ENCODE data around the gene TACR1.
"Not testable (repeated sequence)": the region's sequence is repeated elsewhere in the genome, so short reads cannot be mapped to it uniquely, and the experiment has no call there.

TACR1 gene

GRCh38 chr2:75171423-75171822 lies 27.9 kb downstream of the TACR1 start:
- not testable (repeated sequence) for H3K4me3 ChIP-seq (ENCODE audit: low read depth, low read length); H3K27ac ChIP-seq (ENCODE audit: low read depth, low read length); H3K9me3 ChIP-seq (ENCODE audit: control insufficient read depth, insufficient read depth, low read length)

GRCh38 chr2:75170889-75171288 lies 28.4 kb downstream of the TACR1 start:
- H3K9me3 ChIP-seq (ENCODE audit: control insufficient read depth, insufficient read depth, low read length), result 0 out of 2 replicates have a peak, but pooled peaks cover 4% of the 10 kb centered on the region
- H3K4me3 ChIP-seq (ENCODE audit: low read depth, low read length), result no peak overlapping the region
- no peak overlapping the region for H3K9ac ChIP-seq (ENCODE audit: low read depth, low read length)
- no peaks in the 10 kb centered on the region for H3K27me3 ChIP-seq (ENCODE audit: control insufficient read depth, insufficient read depth, low read length)
- H3K4me1 ChIP-seq (ENCODE audit: control insufficient read depth, insufficient read depth, low read length), result peaks cover 43% of the 10 kb centered on the region
- no peaks in the 10 kb centered on the region for H3K36me3 ChIP-seq (ENCODE audit: control insufficient read depth, insufficient read depth, low read length)
- no peak overlapping the region for H3K27ac ChIP-seq (ENCODE audit: low read depth, low read length)

More at GRCh38 chr2:75171423-75171822, 27.9 kb downstream of the TACR1 start:
- not testable (repeated sequence) for H3K36me3 ChIP-seq (ENCODE audit: control insufficient read depth, insufficient read depth, low read length); H3K27me3 ChIP-seq (ENCODE audit: control insufficient read depth, insufficient read depth, low read length); H3K9ac ChIP-seq (ENCODE audit: low read depth, low read length)
- H3K4me1 ChIP-seq (ENCODE audit: control insufficient read depth, insufficient read depth, low read length), result peaks cover 44% of the 10 kb centered on the region

GRCh38 chr2:75168186-75168585 lies 31.1 kb downstream of the TACR1 start:
- no peaks in the 10 kb centered on the region for H3K36me3 ChIP-seq (ENCODE audit: control insufficient read depth, insufficient read depth, low read length)
- H3K9me3 ChIP-seq (ENCODE audit: control insufficient read depth, insufficient read depth, low read length), result 0 out of 2 replicates have a peak, but pooled peaks cover 4% of the 10 kb centered on the region
- H3K27me3 ChIP-seq (ENCODE audit: control insufficient read depth, insufficient read depth, low read length), result no peaks in the 10 kb centered on the region
- H3K27ac ChIP-seq (ENCODE audit: low read depth, low read length), result no peak overlapping the region
- H3K9ac ChIP-seq (ENCODE audit: low read depth, low read length), result no peak overlapping the region
- peaks cover 16% of the 10 kb centered on the region for H3K4me1 ChIP-seq (ENCODE audit: control insufficient read depth, insufficient read depth, low read length)
- no peak overlapping the region for H3K4me3 ChIP-seq (ENCODE audit: low read depth, low read length)

GRCh38 chr2:75166491-75166890 lies 32.8 kb downstream of the TACR1 start:
- Histone ChIP-seq H3K36me3 (ENCODE audit: control insufficient read depth, insufficient read depth, low read length) (no peaks in the 10 kb centered on the region), H3K9ac (ENCODE audit: low read depth, low read length) (no peak overlapping the region)

GRCh38 chr2:75162897-75163296 lies 36.4 kb downstream of the TACR1 start:
- no peaks in the 10 kb centered on the region for H3K36me3 ChIP-seq (ENCODE audit: control insufficient read depth, insufficient read depth, low read length)
- H3K9ac ChIP-seq (ENCODE audit: low read depth, low read length), result no peak overlapping the region
- H3K9me3 ChIP-seq (ENCODE audit: control insufficient read depth, insufficient read depth, low read length), result no peaks in the 10 kb centered on the region
- no peak overlapping the region for H3K4me3 ChIP-seq (ENCODE audit: low read depth, low read length)
- no peak overlapping the region for H3K27ac ChIP-seq (ENCODE audit: low read depth, low read length)
- H3K27me3 ChIP-seq (ENCODE audit: control insufficient read depth, insufficient read depth, low read length), result no peaks in the 10 kb centered on the region; the same call in 1 of the 2 replicates
- no peaks in the 10 kb centered on the region; the same call in 1 of the 2 replicates for H3K4me1 ChIP-seq (ENCODE audit: control insufficient read depth, insufficient read depth, low read length)

More at GRCh38 chr2:75166491-75166890, 32.8 kb downstream of the TACR1 start:
- H3K27me3 ChIP-seq (ENCODE audit: control insufficient read depth, insufficient read depth, low read length), result no peaks in the 10 kb centered on the region; the same call in 1 of the 2 replicates
- H3K4me1 ChIP-seq (ENCODE audit: control insufficient read depth, insufficient read depth, low read length), result no peaks in the 10 kb centered on the region; the same call in none of the 2 replicates
- no peak overlapping the region for H3K27ac ChIP-seq (ENCODE audit: low read depth, low read length)
- no peak overlapping the region for H3K4me3 ChIP-seq (ENCODE audit: low read depth, low read length)
- H3K9me3 ChIP-seq (ENCODE audit: control insufficient read depth, insufficient read depth, low read length), result 0 out of 2 replicates have a peak, but pooled peaks cover 4% of the 10 kb centered on the region

- H3K9ac ChIP-seq (ENCODE audit: low read depth, low read length), result no peak overlapping the region
- H3K9me3 ChIP-seq (ENCODE audit: control insufficient read depth, insufficient read depth, low read length), result no peaks in the 10 kb centered on the region
- H3K36me3 ChIP-seq (ENCODE audit: control insufficient read depth, insufficient read depth, low read length), result no peaks in the 10 kb centered on the region
- H3K4me1 ChIP-seq (ENCODE audit: control insufficient read depth, insufficient read depth, low read length), result peaks cover 4% of the 10 kb centered on the region
- no peak overlapping the region for H3K27ac ChIP-seq (ENCODE audit: low read depth, low read length)
- H3K27me3 ChIP-seq (ENCODE audit: control insufficient read depth, insufficient read depth, low read length), result no peaks in the 10 kb centered on the region; the same call in 1 of the 2 replicates
- no peak overlapping the region for H3K4me3 ChIP-seq (ENCODE audit: low read depth, low read length)
These were observed 37.1 kb downstream of the TACR1 start for GRCh38 chr2:75162259-75162658.

- Histone ChIP-seq H3K27ac (ENCODE audit: low read depth, low read length) (no peak overlapping the region), H3K9ac (ENCODE audit: low read depth, low read length) (no peak overlapping the region), H3K9me3 (ENCODE audit: control insufficient read depth, insufficient read depth, low read length) (no peaks in the 10 kb centered on the region), H3K36me3 (ENCODE audit: control insufficient read depth, insufficient read depth, low read length) (no peaks in the 10 kb centered on the region), H3K4me1 (ENCODE audit: control insufficient read depth, insufficient read depth, low read length) (peaks cover 25% of the 10 kb centered on the region), H3K27me3 (ENCODE audit: control insufficient read depth, insufficient read depth, low read length) (no peaks in the 10 kb centered on the region), H3K4me3 (ENCODE audit: low read depth, low read length) (no peak overlapping the region)
These were observed 41.9 kb downstream of the TACR1 start for GRCh38 chr2:75157435-75157834.

GRCh38 chr2:75155115-75155514 lies 44.2 kb downstream of the TACR1 start:
- Histone ChIP-seq H3K27me3 (ENCODE audit: control insufficient read depth, insufficient read depth, low read length) (no peaks in the 10 kb centered on the region), H3K36me3 (ENCODE audit: control insufficient read depth, insufficient read depth, low read length) (no peaks in the 10 kb centered on the region), H3K9me3 (ENCODE audit: control insufficient read depth, insufficient read depth, low read length) (no peaks in the 10 kb centered on the region), H3K27ac (ENCODE audit: low read depth, low read length) (no peak overlapping the region), H3K4me3 (ENCODE audit: low read depth, low read length) (no peak overlapping the region), H3K4me1 (ENCODE audit: control insufficient read depth, insufficient read depth, low read length) (peaks cover 25% of the 10 kb centered on the region), H3K9ac (ENCODE audit: low read depth, low read length) (no peak overlapping the region)

- H3K27me3 ChIP-seq (ENCODE audit: control insufficient read depth, insufficient read depth, low read length), result no peaks in the 10 kb centered on the region
- H3K9me3 ChIP-seq (ENCODE audit: control insufficient read depth, insufficient read depth, low read length), result no peaks in the 10 kb centered on the region
- H3K9ac ChIP-seq (ENCODE audit: low read depth, low read length), result no peak overlapping the region
- H3K4me1 ChIP-seq (ENCODE audit: control insufficient read depth, insufficient read depth, low read length), result peaks cover 25% of the 10 kb centered on the region
- H3K4me3 ChIP-seq (ENCODE audit: low read depth, low read length), result no peak overlapping the region
- H3K27ac ChIP-seq (ENCODE audit: low read depth, low read length), result peak overlapping the region; percentile 60
- H3K36me3 ChIP-seq (ENCODE audit: control insufficient read depth, insufficient read depth, low read length), result no peaks in the 10 kb centered on the region
These were observed 46.1 kb downstream of the TACR1 start for GRCh38 chr2:75153221-75153620.

- not testable (repeated sequence) for H3K27me3 ChIP-seq (ENCODE audit: control insufficient read depth, insufficient read depth, low read length); H3K4me3 ChIP-seq (ENCODE audit: low read depth, low read length); H3K36me3 ChIP-seq (ENCODE audit: control insufficient read depth, insufficient read depth, low read length); H3K27ac ChIP-seq (ENCODE audit: low read depth, low read length); H3K9me3 ChIP-seq (ENCODE audit: control insufficient read depth, insufficient read depth, low read length); H3K9ac ChIP-seq (ENCODE audit: low read depth, low read length)
- H3K4me1 ChIP-seq (ENCODE audit: control insufficient read depth, insufficient read depth, low read length), result peaks cover 21% of the 10 kb centered on the region
These were observed 47.1 kb downstream of the TACR1 start for GRCh38 chr2:75152243-75152642.

GRCh38 chr2:75147884-75148283 lies 51.4 kb downstream of the TACR1 start:
- H3K36me3 ChIP-seq (ENCODE audit: control insufficient read depth, insufficient read depth, low read length); H3K4me3 ChIP-seq (ENCODE audit: low read depth, low read length); H3K27ac ChIP-seq (ENCODE audit: low read depth, low read length); H3K9me3 ChIP-seq (ENCODE audit: control insufficient read depth, insufficient read depth, low read length); H3K4me1 ChIP-seq (ENCODE audit: control insufficient read depth, insufficient read depth, low read length); H3K27me3 ChIP-seq (ENCODE audit: control insufficient read depth, insufficient read depth, low read length); H3K9ac ChIP-seq (ENCODE audit: low read depth, low read length): not testable (repeated sequence)

Measured in HUES48 (cell line).